ENCODE measurements around the gene MBD6.
A peak's percentile ranks its signal among the peaks of the same experiment; 100 is the strongest.
"Not testable (repeated sequence)": the region's sequence is repeated elsewhere in the genome, so short reads cannot be mapped to it uniquely, and the experiment has no call there.

MBD6 gene

DNA sequence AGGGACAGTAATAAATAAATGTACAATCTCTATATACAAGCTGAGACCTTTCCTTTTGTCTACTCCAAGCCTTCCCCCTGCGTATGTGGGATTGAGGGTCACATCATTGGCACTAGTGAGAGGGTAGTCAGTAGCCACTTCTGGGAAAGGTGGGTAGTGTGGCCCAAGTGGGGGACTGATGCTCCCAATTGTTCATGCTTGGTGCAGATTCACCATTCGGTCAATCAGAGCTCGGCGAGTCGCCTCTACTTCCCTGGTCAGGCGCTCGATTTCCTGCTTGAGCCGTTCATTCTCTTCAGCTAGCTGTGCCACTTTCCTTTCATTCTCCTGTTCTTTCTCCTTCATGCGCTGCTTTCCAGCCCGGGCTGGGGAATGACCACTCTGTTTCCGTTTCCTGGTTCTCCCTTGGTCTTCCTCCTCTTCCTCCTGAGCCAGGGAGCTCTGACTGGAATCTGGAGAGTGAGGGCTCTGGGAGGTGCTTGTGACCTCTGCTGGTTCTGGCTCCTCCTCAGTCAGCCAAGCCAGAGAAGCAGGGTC is 5.9 kb upstream of the MBD6 start:
- no peak overlapping the region for H3K9ac ChIP-seq (ENCODE audit: insufficient read length)
- H3K9me3 ChIP-seq (ENCODE audit: low read depth, low read length), result no peaks in the 10 kb centered on the region
- peak overlapping the region; percentile 93 for H3K27ac ChIP-seq
- TF ChIP-seq FOXP2 (optimal IDR thresholded peaks at IDR 0.05; ENCODE audit: control extremely low read depth, extremely low read length, insufficient read depth) (no peak), POLR2AphosphoS5 (IDR thresholded peaks at IDR 0.05; ENCODE audit: borderline replicate concordance, low read depth, low read length) (no peak), EZH2 (IDR thresholded peaks at IDR 0.05) (no peak)
- H3K36me3 ChIP-seq (ENCODE audit: insufficient read depth, low read length), result peaks cover 84% of the 10 kb centered on the region
- no peak overlapping the region for H3K4me3 ChIP-seq
- DNase-seq (ENCODE audit: low read depth, low spot score), result no peak

DNA sequence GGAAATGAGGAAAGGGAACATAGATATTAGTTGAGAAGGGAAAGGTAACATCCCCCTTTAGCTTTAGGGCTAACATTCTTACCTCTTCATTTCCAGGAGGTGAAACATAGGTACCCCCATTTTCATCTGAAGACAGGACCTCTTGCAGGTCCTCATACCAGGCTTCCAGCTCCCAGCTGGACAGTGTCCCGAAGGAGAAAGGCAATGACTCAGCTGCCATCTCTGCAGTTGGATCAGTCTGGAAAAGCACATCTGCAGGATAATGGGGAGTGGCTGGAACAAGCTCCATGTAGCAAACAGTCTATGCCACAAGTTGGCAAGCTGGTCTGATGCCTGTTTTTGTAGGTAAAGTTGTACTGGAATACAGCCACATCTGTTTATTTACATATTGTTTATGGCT is 5.4 kb upstream of the MBD6 start:
- Histone ChIP-seq H3K27ac (peak overlapping the region; percentile 93), H3K9me3 (ENCODE audit: low read depth, low read length) (no peaks in the 10 kb centered on the region), H3K4me3 (no peak overlapping the region), H3K9ac (ENCODE audit: insufficient read length) (no peak overlapping the region), H3K36me3 (ENCODE audit: insufficient read depth, low read length) (peaks cover 79% of the 10 kb centered on the region)
- TF ChIP-seq EZH2 (IDR thresholded peaks at IDR 0.05) (no peak), POLR2AphosphoS5 (IDR thresholded peaks at IDR 0.05; ENCODE audit: borderline replicate concordance, low read depth, low read length) (no peak), FOXP2 (optimal IDR thresholded peaks at IDR 0.05; ENCODE audit: control extremely low read depth, extremely low read length, insufficient read depth) (no peak)
- DNase-seq (ENCODE audit: low read depth, low spot score), result no peak

DNA sequence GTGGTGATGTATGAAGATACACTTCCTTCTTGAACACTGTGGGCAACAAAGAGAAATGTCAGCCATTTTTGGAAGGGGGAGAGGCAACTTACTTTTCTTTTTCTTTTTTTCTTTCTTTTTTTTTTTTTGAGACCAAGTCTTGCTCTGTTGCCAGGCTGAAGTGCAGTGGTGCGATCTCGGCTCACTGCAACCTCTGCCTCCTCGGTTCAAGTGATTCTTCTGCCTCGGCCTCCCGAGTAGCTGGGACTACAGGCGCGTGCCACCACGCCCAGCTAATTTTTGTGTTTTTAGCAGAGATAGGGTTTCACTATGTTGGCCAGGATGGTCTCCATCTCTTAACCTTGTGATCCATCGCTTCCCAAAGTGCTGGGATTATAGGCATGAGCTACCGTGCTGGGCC is 4.9 kb upstream of the MBD6 start:
- Histone ChIP-seq H3K27ac (peak overlapping the region; percentile 93), H3K36me3 (ENCODE audit: insufficient read depth, low read length) (peaks cover 74% of the 10 kb centered on the region), H3K4me3 (peak overlapping the region; percentile 94; the same call in 1 of the 2 replicates)
- H3K9me3 ChIP-seq (ENCODE audit: low read depth, low read length); H3K9ac ChIP-seq (ENCODE audit: insufficient read length); DNase-seq (ENCODE audit: low read depth, low spot score): not testable (repeated sequence)

DNA sequence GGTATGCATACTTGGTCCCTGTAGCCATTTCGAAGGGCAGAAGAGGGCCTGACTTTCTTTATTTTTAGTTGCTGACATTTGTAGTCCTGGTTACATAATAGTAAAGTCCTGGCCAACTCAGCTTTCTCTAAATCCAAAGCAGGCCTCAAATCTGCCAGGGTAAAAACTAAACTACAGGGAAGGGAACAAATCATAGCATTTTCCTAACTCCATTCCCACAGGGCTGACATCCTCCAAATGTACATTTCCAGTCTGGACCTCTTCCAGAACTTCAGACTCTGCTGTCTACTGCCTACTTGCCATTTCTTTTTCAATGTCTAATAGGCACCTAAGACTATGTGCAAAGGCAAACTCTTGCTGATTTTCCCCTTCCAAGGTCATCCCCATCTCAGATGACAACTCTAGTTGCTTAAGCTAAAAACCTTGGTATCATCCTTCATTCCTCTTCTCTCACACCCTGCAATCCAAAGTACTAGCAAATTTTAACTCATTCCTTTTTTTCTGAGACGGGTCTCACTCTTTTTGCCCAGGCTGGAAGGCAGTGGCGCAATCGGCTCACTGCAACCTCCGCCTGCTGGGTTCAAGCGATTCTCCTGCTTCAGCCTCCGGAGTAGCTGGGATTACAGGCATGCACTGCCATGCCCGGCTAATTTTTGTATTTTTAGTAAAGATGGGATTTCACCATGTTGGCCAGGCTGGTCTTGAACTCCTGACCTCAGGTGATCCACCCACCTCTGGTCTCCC is 4.3 kb upstream of the MBD6 start:
- peak overlapping the region; percentile 94 for H3K4me3 ChIP-seq
- H3K27ac ChIP-seq, result peak overlapping the region; percentile 93

DNA sequence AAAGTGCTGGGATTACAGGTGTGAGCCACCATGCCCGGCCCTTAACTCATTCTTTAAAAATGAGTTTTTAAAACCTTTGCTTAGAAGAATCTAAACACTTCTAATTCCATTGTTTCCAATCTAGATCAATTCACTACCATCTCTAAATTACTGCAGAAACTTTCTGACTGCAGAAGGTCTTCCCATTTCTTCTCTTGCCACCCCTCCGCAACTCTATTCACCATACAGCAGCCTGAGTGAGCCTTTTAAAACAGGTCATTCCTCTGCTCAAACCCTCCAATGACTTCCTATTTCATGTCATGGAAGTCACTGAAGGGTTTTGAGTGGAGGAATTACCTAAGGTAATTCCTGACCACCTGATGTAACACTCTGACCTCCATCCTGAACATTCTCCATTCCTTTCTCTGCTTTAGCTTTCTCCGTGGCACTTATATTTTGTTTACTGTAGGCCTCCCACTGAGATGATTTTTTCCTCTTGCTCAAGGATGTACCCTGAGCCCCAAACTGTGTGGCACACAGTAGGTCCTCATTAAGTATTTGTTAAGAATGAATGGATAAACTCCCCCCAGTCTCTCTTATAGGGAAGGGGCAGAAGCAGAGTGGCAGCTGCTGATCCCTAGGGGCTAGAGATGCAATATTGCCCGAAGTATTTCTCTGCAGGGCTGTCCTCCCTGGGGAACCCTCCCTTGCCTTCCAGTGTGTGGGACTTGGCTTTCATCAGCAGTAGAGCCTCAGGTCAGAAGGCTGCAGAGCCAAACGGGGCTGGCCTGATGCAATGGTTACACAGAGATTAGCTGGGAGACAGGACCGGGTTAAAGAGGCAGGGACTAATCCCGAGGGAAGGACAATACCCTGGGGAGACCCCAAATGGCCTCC is 3.5 kb upstream of the MBD6 start:
- H3K36me3 ChIP-seq (ENCODE audit: insufficient read depth, low read length), result peaks cover 62% of the 10 kb centered on the region
- H3K9ac ChIP-seq (ENCODE audit: insufficient read length), result peak overlapping the region; percentile 98
- peak overlapping the region; percentile 94 for H3K4me3 ChIP-seq
- no peak; the same call in 1 of the 2 replicates for TF ChIP-seq POLR2AphosphoS5 (IDR thresholded peaks at IDR 0.05; ENCODE audit: borderline replicate concordance, low read depth, low read length)
- no peak for TF ChIP-seq FOXP2 (optimal IDR thresholded peaks at IDR 0.05; ENCODE audit: control extremely low read depth, extremely low read length, insufficient read depth)
- no peak for TF ChIP-seq EZH2 (IDR thresholded peaks at IDR 0.05)
- peak overlapping the region; percentile 93 for H3K27ac ChIP-seq
- DNase-seq (ENCODE audit: low read depth, low spot score), result no peak
- H3K9me3 ChIP-seq (ENCODE audit: low read depth, low read length), result no peaks in the 10 kb centered on the region

More for the DNA sequence above, 4.3 kb upstream of the MBD6 start:
- H3K9ac ChIP-seq (ENCODE audit: insufficient read length), result peak overlapping the region; percentile 98
- DNase-seq (ENCODE audit: low read depth, low spot score), result no peak
- H3K9me3 ChIP-seq (ENCODE audit: low read depth, low read length), result no peaks in the 10 kb centered on the region
- TF ChIP-seq POLR2AphosphoS5 (IDR thresholded peaks at IDR 0.05; ENCODE audit: borderline replicate concordance, low read depth, low read length), result no peak
- no peak for TF ChIP-seq FOXP2 (optimal IDR thresholded peaks at IDR 0.05; ENCODE audit: control extremely low read depth, extremely low read length, insufficient read depth)
- TF ChIP-seq EZH2 (IDR thresholded peaks at IDR 0.05), result no peak
- peaks cover 68% of the 10 kb centered on the region for H3K36me3 ChIP-seq (ENCODE audit: insufficient read depth, low read length)

DNA sequence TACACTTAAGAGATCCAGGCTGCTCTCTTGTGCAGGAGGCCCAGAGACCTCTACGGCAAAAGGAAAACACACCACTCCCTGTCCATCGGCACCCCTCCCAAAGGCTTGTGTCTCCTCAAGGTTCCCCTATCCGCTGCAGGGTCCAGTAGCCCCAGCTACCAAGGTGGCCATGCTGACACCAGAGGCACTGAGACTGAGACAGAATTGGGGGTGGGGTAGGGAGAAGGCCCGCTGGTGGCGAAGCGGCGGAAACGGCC is 2.9 kb upstream of the MBD6 start:
- DNase-seq (ENCODE audit: low read depth, low spot score), result no peak
- H3K9ac ChIP-seq (ENCODE audit: insufficient read length), result peak overlapping the region; percentile 98
- H3K36me3 ChIP-seq (ENCODE audit: insufficient read depth, low read length), result peaks cover 62% of the 10 kb centered on the region
- peak overlapping the region; percentile 94 for H3K4me3 ChIP-seq
- peak overlapping the region; percentile 93 for H3K27ac ChIP-seq
- H3K9me3 ChIP-seq (ENCODE audit: low read depth, low read length), result no peaks in the 10 kb centered on the region
- TF ChIP-seq POLR2AphosphoS5 (IDR thresholded peaks at IDR 0.05; ENCODE audit: borderline replicate concordance, low read depth, low read length), result no peak
- TF ChIP-seq EZH2 (IDR thresholded peaks at IDR 0.05), result no peak
- no peak for TF ChIP-seq FOXP2 (optimal IDR thresholded peaks at IDR 0.05; ENCODE audit: control extremely low read depth, extremely low read length, insufficient read depth)

DNA sequence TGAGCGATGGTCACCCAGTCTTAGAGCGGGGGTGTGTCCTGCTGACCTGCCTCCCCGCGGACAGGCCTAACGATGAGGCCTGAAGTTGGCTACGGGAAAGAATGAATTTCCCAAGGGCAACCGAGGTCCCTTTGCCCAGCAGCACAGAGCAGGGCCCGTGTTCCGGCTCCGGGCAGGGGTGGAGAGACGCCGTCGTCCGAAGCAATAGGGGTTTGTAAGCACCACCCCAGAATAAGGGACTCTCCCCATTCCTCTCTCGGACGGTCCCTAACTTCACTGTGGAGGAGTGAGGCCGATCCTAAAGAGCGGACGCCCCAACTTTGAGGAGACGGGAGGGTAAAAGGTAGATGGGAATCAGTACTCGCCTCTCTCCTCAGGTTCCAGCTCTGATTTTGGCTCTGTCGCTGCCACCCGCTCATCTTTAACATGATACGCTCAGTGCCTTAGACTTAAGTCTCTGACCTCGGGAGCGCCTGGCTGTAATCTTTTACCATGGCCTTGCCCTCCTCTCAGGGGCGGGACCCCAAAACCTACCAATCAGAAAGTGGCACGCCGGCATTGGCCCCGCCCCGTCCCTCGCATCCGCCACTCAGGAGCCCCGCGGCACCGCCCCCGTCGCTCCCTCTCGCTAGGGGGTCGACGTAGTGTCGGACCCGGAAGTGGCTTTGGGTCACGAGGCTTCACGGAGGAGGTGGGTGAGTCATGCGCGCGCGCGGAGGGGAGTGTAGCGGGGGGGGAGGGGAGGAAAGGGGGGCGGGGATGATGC is 2.4 kb upstream of the MBD6 start, which contains the start of gene DDIT3:
Gene DDIT3, minus strand, starts transcription at position 462 of the 766 bp plus-strand sequence. CDS start 3,108 bp downstream, outside the sequence.
- Histone ChIP-seq H3K9ac (ENCODE audit: insufficient read length) (peak within 1 kb of the TSS; percentile 98), H3K36me3 (ENCODE audit: insufficient read depth, low read length) (peaks cover 62% of the 10 kb centered on the region), H3K27ac (peak within 1 kb of the TSS; percentile 100), H3K4me3 (peak within 1 kb of the TSS; percentile 94), H3K9me3 (ENCODE audit: low read depth, low read length) (no peaks in the 10 kb centered on the region)
- peak; percentile 88 for DNase-seq (ENCODE audit: low read depth, low spot score)
- TF ChIP-seq EZH2 (IDR thresholded peaks at IDR 0.05) (no peak), FOXP2 (optimal IDR thresholded peaks at IDR 0.05; ENCODE audit: control extremely low read depth, extremely low read length, insufficient read depth) (no peak), POLR2AphosphoS5 (IDR thresholded peaks at IDR 0.05; ENCODE audit: borderline replicate concordance, low read depth, low read length) (peak; percentile 99)
